HUES48 (cell line): Measurements from ENCODE around the gene YES1.
"Not testable (repeated sequence)": the region's sequence is repeated elsewhere in the genome, so short reads cannot be mapped to it uniquely, and the experiment has no call there.

Experiments used
- H3K27ac ChIP-seq: one replicate; pipeline ENCODE4 v1.7.0; 2013; ENCODE audit warnings: low read depth, low read length, inconsistent platforms
- H3K27me3 ChIP-seq: 2 replicates; pipeline ENCODE4 v1.6.1; 2013; ENCODE audit warnings: mild to moderate bottlenecking, low read length; ENCODE audit not compliant: control insufficient read depth, insufficient read depth
- H3K36me3 ChIP-seq: 2 replicates; pipeline ENCODE4 v1.6.1; 2013; ENCODE audit warnings: low read length; ENCODE audit not compliant: control insufficient read depth, insufficient read depth
- H3K4me1 ChIP-seq: 2 replicates; pipeline ENCODE4 v1.6.1; 2013; ENCODE audit warnings: mild to moderate bottlenecking, low read length; ENCODE audit not compliant: control insufficient read depth, insufficient read depth
- H3K4me3 ChIP-seq: 2 replicates; pipeline ENCODE4 v1.5.1; 2013; ENCODE audit warnings: mild to moderate bottlenecking, low read depth, low read length
- H3K9ac ChIP-seq: 2 replicates; pipeline ENCODE4 v1.6.1; 2013; ENCODE audit warnings: mild to moderate bottlenecking, low read depth, low read length, moderate library complexity
- H3K9me3 ChIP-seq: 2 replicates; pipeline ENCODE4 v1.6.1; 2013; ENCODE audit warnings: low read length; ENCODE audit not compliant: control insufficient read depth, insufficient read depth

Gene YES1

DNA sequence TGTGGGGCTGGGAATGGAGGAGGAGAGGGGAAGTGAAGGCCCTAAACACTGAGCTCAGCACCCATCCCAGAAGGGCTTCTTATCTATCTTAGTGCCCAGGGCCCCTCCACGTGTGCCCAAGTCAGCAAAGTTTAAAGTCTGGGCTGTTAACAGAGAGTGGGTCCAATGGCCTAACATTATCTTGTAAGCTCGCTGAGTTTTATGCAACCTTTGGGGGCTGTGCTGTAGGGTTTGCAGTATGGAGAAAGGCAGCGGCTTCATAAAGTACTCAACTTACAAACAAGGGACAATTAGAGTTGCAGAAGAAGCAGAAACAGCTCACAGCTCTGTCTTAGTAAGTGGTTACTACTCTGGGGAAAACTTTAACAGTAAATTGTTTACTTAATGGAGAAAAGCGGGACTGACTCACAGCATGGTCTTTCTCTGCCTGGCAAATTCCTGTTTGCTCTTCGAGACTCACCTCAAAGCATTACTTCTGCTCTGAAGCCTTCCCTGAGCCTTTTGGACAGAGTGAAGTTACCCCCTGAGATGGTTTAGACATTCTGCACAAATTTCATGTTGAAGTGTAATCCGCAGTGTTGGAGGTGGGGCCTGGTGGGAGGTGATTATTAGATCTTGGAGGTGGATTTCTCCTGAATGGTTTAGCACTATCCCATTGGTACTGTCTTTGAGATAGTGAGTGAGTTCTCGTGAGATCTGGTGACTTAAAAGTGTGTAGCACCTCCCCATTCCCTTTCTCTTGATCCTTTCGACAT, 108.7 kb downstream of the YES1 start:
- no peak overlapping the region for H3K9ac ChIP-seq
- H3K27me3 ChIP-seq, result no peaks in the 10 kb centered on the region
- no peaks in the 10 kb centered on the region for H3K4me1 ChIP-seq
- H3K9me3 ChIP-seq, result no peaks in the 10 kb centered on the region
- H3K36me3 ChIP-seq, result peaks cover 43% of the 10 kb centered on the region
- no peak overlapping the region for H3K4me3 ChIP-seq
- H3K27ac ChIP-seq, result peak overlapping the region; percentile 65

DNA sequence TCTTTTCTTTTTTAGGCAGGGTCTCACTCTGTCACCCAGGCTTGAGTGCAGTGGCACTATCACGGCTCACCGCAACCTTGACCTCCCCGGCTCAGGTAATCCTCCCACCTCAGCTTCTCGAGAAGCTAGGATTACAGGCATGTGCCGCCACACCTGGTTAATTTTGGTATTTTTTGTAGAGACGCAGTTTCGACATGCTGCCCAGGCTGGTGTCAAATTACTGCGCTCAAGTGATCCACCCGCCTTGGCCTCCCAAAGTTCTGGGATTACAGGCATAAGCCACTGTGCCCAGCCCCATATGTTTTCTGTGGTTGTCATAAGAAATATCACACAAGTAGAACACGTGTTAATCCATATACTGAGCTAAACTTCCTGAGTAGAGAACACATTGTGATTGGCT, 114.2 kb downstream of the YES1 start:
- Histone ChIP-seq H3K4me3 (no peak overlapping the region), H3K9me3 (no peaks in the 10 kb centered on the region), H3K4me1 (no peaks in the 10 kb centered on the region), H3K27ac (no peak overlapping the region), H3K36me3 (peaks cover 36% of the 10 kb centered on the region), H3K9ac (no peak overlapping the region), H3K27me3 (no peaks in the 10 kb centered on the region)

DNA sequence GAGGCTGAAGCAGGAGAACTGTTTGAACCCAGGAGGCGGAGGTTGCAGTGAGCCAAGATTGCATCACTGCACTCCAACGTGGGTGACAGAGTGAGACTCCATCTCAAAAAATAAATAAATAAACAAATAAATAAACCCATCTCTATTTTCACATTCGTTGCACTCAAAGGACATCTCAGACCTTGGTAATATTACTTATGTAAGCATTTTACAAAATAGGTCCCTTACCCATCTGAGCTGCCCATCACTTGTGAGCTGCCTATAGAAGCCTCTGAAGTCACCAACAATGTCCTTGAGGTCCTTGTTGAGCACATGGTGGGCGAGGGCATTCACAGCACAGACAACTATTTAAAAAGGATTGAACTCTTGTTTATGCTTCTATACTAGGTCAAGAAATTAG, 115.0 kb downstream of the YES1 start:
- Histone ChIP-seq H3K4me3 (no peak overlapping the region), H3K27ac (no peak overlapping the region), H3K9ac (no peak overlapping the region), H3K27me3 (no peaks in the 10 kb centered on the region), H3K4me1 (no peaks in the 10 kb centered on the region), H3K9me3 (no peaks in the 10 kb centered on the region), H3K36me3 (peaks cover 42% of the 10 kb centered on the region)

DNA sequence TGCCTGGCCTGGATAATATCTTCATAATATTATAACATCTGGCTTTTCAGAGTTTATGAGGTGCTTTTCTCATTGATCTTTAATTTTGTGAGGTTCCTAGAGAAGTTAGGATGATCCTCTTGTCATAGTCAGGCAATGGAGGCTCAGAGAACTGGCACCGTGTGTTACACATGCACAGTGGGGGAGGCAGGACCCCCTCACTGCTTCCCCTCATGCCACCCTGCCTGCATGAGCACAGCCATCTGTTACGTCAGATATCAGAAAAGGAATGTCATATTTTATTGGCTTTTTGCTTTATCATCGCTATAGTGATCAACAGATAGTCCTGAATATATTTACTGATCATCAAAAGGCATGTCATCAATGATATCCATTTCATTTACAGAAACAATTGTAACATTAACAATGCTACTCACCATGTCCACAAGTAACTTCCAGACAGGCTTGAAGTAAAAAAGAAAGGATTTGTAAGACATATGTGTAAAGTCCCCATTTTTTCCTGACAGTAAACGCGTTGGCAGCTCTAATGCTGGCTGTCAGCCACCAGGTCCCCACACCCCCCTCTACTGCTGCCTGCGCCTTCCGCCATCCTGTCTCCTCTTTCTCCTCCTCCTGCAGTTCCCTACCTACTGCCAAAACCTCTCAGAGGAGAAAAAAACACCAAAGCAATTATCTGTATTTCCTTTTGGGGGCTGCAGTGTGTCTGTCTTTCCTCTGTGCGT, 118.4 kb downstream of the YES1 start:
- Histone ChIP-seq H3K27me3 (no peaks in the 10 kb centered on the region), H3K4me3 (no peak overlapping the region), H3K4me1 (no peaks in the 10 kb centered on the region), H3K36me3 (peaks cover 52% of the 10 kb centered on the region), H3K9ac (no peak overlapping the region), H3K27ac (no peak overlapping the region), H3K9me3 (no peaks in the 10 kb centered on the region)

DNA sequence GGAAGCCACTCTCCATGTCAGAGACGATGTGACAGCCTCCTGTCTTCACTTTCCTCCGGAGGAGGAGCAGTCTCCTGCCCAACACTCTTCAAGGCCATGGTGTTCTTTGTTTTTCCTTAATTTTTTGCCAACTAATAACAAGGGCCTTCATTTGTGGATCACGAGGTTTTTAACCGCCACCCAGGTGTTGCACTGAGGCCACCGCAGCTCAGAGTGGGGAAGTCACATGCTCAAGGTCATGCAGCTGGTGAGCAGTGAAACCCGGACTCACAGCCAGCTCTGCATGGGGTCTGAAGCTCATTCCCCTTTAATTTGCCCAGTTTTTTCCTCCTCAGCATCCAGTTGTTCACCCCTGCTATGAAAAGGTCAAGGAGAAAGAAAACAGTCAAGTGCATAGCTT, 119.2 kb downstream of the YES1 start:
- no peak overlapping the region for H3K27ac ChIP-seq
- no peaks in the 10 kb centered on the region for H3K27me3 ChIP-seq
- no peak overlapping the region for H3K9ac ChIP-seq
- H3K4me3 ChIP-seq, result no peak overlapping the region
- H3K9me3 ChIP-seq, result no peaks in the 10 kb centered on the region
- H3K4me1 ChIP-seq, result no peaks in the 10 kb centered on the region
- H3K36me3 ChIP-seq, result peaks cover 52% of the 10 kb centered on the region

DNA sequence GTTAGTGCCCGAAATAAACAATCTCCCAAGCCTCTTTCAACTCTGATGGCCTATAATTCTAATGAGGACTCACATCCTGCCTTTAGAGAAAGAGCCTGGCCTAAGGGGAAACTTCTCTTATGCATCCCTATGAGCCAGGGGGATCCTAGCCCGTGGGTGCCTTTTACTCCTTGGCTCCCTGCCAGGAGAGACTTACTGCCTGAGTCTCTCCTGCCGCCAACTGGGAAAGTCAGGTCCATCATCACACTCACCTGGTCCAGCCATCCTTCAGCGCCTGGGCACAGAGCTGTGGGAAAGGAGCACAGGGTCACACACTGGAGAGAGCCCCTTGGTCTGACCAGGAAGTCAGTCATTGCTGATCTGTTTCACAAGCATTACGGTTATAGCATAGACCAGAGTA, 123.7 kb downstream of the YES1 start:
- no peaks in the 10 kb centered on the region for H3K9me3 ChIP-seq
- peaks cover 19% of the 10 kb centered on the region for H3K4me1 ChIP-seq
- no peak overlapping the region for H3K4me3 ChIP-seq
- no peaks in the 10 kb centered on the region for H3K27me3 ChIP-seq
- no peak overlapping the region for H3K27ac ChIP-seq
- H3K36me3 ChIP-seq, result peaks cover 53% of the 10 kb centered on the region
- H3K9ac ChIP-seq, result no peak overlapping the region

DNA sequence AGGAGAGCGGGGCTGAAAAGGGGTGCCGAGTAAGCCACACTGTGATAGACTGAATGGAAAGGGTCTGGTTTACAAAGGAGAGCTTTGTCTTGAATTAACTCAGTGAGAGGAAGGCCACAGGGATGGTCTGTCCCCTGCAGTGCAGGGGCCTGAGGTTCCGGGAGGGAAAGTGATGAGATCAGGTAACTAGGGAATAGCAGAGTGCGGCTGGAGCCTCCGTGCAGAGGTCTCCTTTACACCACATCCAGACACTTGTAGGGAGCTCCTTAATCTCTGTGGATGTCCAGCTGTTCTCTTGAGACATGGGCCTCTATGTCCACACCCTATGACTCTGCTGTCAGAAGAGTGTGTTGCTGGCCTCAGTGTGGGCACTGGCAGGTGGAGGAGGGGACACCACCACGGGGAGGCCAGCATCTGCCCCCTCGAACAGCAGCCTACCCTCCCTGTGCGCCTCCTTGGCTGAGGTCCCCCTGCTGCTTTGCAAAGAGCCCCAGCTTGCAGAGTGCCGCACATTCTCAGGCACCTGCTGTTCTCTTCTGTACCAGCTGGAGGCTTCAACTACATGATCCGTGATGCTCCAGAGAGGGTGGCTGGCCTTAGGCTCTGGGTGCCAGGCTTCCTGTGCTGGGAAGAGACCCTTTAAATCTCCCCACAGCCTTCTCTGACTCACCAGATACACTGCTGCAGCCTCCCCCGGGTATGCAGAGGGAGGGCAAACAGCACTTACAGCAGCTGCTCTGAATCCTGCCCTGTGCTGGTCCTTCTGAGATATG, 125.5 kb downstream of the YES1 start:
- H3K4me3 ChIP-seq, result 0 out of 2 replicates have a peak overlapping the region, but pooled peaks have one; percentile 5
- no peaks in the 10 kb centered on the region for H3K27me3 ChIP-seq
- peaks cover 53% of the 10 kb centered on the region for H3K36me3 ChIP-seq
- H3K27ac ChIP-seq, result peak overlapping the region; percentile 83
- no peaks in the 10 kb centered on the region for H3K9me3 ChIP-seq
- peaks cover 19% of the 10 kb centered on the region for H3K4me1 ChIP-seq
- no peak overlapping the region for H3K9ac ChIP-seq

DNA sequence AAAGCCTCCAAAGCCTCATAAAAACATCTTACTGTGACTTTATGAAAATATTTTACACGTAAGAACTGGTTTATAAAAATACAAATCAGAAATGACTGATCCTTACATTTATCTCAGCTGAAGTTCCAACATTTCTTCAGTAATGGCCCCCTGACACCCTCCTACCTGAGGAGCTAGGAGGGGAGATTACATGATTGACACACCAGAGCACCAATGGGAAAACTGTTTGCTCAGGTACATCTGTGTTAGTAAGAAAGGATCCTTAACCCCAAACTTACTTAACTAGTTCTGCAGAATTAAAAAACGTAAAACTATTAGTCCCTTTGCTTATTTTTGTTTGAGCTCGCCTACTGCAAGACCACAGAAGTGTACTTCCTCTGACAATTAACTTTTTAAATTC, 126.6 kb downstream of the YES1 start:
- Histone ChIP-seq H3K36me3 (peaks cover 52% of the 10 kb centered on the region), H3K9ac (no peak overlapping the region), H3K9me3 (no peaks in the 10 kb centered on the region), H3K4me1 (peaks cover 19% of the 10 kb centered on the region), H3K27ac (no peak overlapping the region), H3K4me3 (no peak overlapping the region), H3K27me3 (no peaks in the 10 kb centered on the region)

DNA sequence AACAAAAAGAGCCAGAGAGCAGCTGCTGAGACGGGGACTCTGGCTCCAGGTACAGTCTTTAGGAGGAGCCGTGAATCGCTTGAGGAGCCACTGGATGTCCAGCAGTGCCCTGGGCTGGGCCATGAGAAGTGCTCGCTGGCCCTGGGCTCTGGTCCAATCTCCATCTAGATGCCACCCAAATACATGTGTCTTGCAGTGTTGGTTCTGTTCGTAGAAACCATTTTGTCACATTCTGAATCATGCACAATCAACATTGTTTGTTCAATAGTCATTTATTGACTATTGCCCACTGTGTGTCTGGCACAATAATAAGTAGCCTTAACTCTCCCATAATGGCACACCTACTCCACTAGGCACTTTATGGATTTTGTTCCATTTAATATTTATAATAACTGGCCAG, 128.5 kb downstream of the YES1 start:
- no peaks in the 10 kb centered on the region for H3K27me3 ChIP-seq
- H3K4me1 ChIP-seq, result peaks cover 19% of the 10 kb centered on the region
- peaks cover 57% of the 10 kb centered on the region for H3K36me3 ChIP-seq
- no peak overlapping the region for H3K27ac ChIP-seq
- H3K9ac ChIP-seq, result no peak overlapping the region
- H3K4me3 ChIP-seq, result no peak overlapping the region
- H3K9me3 ChIP-seq, result no peaks in the 10 kb centered on the region

DNA sequence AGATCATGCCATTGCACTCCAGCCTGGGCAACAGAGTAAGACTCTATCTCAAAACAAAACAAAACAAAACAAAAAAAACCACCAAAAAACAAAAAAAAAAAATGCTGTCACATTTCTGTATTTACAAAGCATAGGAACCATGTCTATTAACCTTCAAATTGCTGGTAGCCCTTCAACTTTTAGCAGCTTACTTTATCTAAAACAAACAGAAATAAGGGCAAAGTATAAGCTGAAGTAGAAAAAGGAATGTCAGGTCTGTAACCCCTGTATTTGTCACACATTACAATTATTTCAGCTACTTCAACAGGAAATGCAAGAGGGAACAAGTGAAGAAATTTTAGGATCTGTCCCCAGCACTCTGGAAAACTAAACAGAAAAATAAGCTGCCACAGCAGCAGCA, 129.2 kb downstream of the YES1 start:
- Histone ChIP-seq H3K4me1 (peaks cover 19% of the 10 kb centered on the region), H3K4me3 (no peak overlapping the region), H3K9ac (no peak overlapping the region), H3K27me3 (no peaks in the 10 kb centered on the region), H3K36me3 (peaks cover 63% of the 10 kb centered on the region), H3K27ac (no peak overlapping the region), H3K9me3 (no peaks in the 10 kb centered on the region)

DNA sequence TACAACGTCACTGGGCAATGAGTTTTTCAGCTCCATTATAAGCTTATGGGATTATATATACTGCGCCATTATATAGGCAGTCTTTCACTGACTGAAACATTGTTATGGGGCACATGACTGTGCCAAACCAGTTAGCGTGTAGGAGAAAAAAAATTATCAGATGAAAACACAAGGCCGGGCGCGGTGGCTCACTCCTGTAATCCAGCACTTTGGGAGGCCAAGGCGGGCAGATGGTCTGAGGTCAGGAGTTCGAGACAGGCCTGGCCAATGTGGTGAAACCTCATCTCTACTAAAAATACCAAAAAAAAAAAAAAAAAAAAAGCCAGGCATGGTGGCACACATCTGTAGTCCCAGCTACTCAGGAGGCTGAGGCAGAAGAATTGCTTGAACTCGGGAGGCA, 129.6 kb downstream of the YES1 start:
- H3K9ac ChIP-seq, H3K27ac ChIP-seq, H3K9me3 ChIP-seq, H3K4me3 ChIP-seq, H3K27me3 ChIP-seq: not testable (repeated sequence)
- peaks cover 18% of the 10 kb centered on the region for H3K4me1 ChIP-seq
- H3K36me3 ChIP-seq, result peaks cover 64% of the 10 kb centered on the region
